H1 (cell line): ENCODE data around the gene IFNA14. TPM values are rescaled to one million over a fixed set of nuclear protein-coding genes. Genes with fewer than 3 reads are reported as not detected.

Source experiments
- CTCF ChIA-PET: fragments of 300-600 bp; sonication (Branson Sonifier 250); formaldehyde crosslinking; loops from one replicate; lab custom pipeline; 2021; ENCODE audit not compliant: partially characterized antibody; lab: Charles Lee
- POLR2A ChIA-PET: fragments of 300-600 bp; sonication (Branson Sonifier 250); formaldehyde crosslinking; loops from one replicate; lab custom pipeline; 2021; ENCODE audit warnings: inconsistent platforms; ENCODE audit not compliant: partially characterized antibody; lab: Charles Lee
- DNase-seq, 2 experiments: peaks; one replicate each; pipeline versions ENCODE4 v3.0.0 to v3.0.0-alpha.2; 2010 to 2022; ENCODE audit warnings: low spot score in 2 of 2, low read depth in 1 of 2, mixed read lengths in 1 of 2
- FAIRE-seq: peaks from 2 replicates; lab custom pipeline; 2011; peaks lifted over from hg19 to GRCh38; lab: Jason Lieb, UNC
- H2AFZ ChIP-seq: 2 replicates; pipeline ENCODE4 v1.8.1; 2012; ENCODE audit warnings: low read length, inconsistent platforms
- H2AK5ac ChIP-seq: 2 replicates; pipeline ENCODE4 v1.6.1; 2013; ENCODE audit warnings: low read depth, low read length
- H2BK120ac ChIP-seq: replicated peaks from 2 replicates; pipeline ENCODE3; 2013; ENCODE audit warnings: low read depth, low read length, inconsistent platforms
- H2BK12ac ChIP-seq: 2 replicates; pipeline ENCODE4 v1.6.1; 2013; ENCODE audit warnings: low read depth, low read length
- H2BK15ac ChIP-seq: 2 replicates; pipeline ENCODE4 v1.6.1; 2013; ENCODE audit warnings: low read length
- H2BK20ac ChIP-seq: 2 replicates; pipeline ENCODE4 v1.6.1; 2013; ENCODE audit warnings: low read length
- H2BK5ac ChIP-seq: 2 replicates; pipeline ENCODE4 v1.6.1; 2013; ENCODE audit warnings: low read depth, low read length
- H3K14ac ChIP-seq: 2 replicates; pipeline ENCODE4 v1.6.1; 2013; ENCODE audit warnings: inconsistent platforms; ENCODE audit not compliant: insufficient read length
- H3K18ac ChIP-seq: 2 replicates; pipeline ENCODE4 v1.6.1; 2013; ENCODE audit warnings: low read length; ENCODE audit errors: extremely low read depth
- H3K23ac ChIP-seq: 2 replicates; pipeline ENCODE4 v1.6.1; 2013; ENCODE audit warnings: inconsistent platforms; ENCODE audit not compliant: insufficient read length
- H3K23me2 ChIP-seq: 2 replicates; pipeline ENCODE4 v1.6.1; 2013; ENCODE audit warnings: low read depth, low read length
- H3K27ac ChIP-seq: 2 replicates; pipeline ENCODE4 v1.6.1; 2011; ENCODE audit warnings: low read depth, low read length, inconsistent platforms
- H3K27me3 ChIP-seq, 4 experiments: replicated peaks in 1 of 4; 1 replicate in 1 of 4; 2 replicates in 3 of 4; pipeline versions ENCODE4 v1.6.1 to v1.8.1; 2011 to 2013; ENCODE audit warnings: low read length in 3 of 4, mild to moderate bottlenecking in 3 of 4, inconsistent platforms in 2 of 4, mixed read lengths in 2 of 4, moderate library complexity in 1 of 4; ENCODE audit not compliant: control insufficient read depth in 3 of 4, insufficient read depth in 3 of 4; ENCODE audit errors: extremely low read depth in 1 of 4
- H3K36me3 ChIP-seq, 4 experiments: 2 replicates each; pipeline versions ENCODE4 v1.6.1 to v1.8.1; 2011 to 2013; ENCODE audit warnings: mild to moderate bottlenecking in 4 of 4, low read length in 3 of 4, moderate library complexity in 2 of 4, control low read depth in 1 of 4, inconsistent platforms in 1 of 4; ENCODE audit not compliant: insufficient read depth in 4 of 4, control insufficient read depth in 2 of 4
- H3K4ac ChIP-seq: replicated peaks from 2 replicates; pipeline ENCODE3; 2013; ENCODE audit warnings: low read length, low read depth, mixed read lengths, inconsistent platforms; ENCODE audit not compliant: insufficient read length
- H3K4me1 ChIP-seq, 4 experiments: replicated peaks in 1 of 4; 1 replicate in 1 of 4; 2 replicates in 3 of 4; pipeline versions ENCODE4 v1.6.1 to v1.8.1; 2011 to 2013; ENCODE audit warnings: low read length in 3 of 4, inconsistent platforms in 2 of 4, mixed read lengths in 1 of 4; ENCODE audit not compliant: insufficient read depth in 4 of 4, control insufficient read depth in 3 of 4
- H3K4me2 ChIP-seq, 2 experiments: 2 replicates each; pipeline versions ENCODE4 v1.6.1 to v1.8.1; 2011 to 2013; ENCODE audit warnings: low read depth in 2 of 2, low read length in 2 of 2, control low read depth in 1 of 2, inconsistent platforms in 1 of 2, mild to moderate bottlenecking in 1 of 2; ENCODE audit not compliant: insufficient read depth in 1 of 2
- H3K4me3 ChIP-seq, 4 experiments: fragments of 200-600, 300-600 bp in 1 of 4; sonication (generic), shearing (Covaris generic), sonication (Bioruptor Twin) in 1 of 4; 2 replicates each; pipeline versions ENCODE4 v1.5.1 to v1.8.1; 2011 to 2016; ENCODE audit warnings: low read length in 4 of 4, low read depth in 3 of 4, control low read depth in 2 of 4, inconsistent platforms in 2 of 4, mild to moderate bottlenecking in 2 of 4, mixed read lengths in 1 of 4, moderate library complexity in 1 of 4; ENCODE audit not compliant: insufficient read depth in 2 of 4; ENCODE audit errors: extremely low read depth in 1 of 4
- H3K56ac ChIP-seq: replicated peaks from 2 replicates; pipeline ENCODE3; 2013; ENCODE audit warnings: low read depth, mild to moderate bottlenecking, mixed read lengths, low read length, inconsistent platforms; ENCODE audit not compliant: insufficient read length
- H3K79me1 ChIP-seq: 2 replicates; pipeline ENCODE4 v1.6.1; 2013; ENCODE audit warnings: low read depth, low read length, control low read depth
- H3K79me2 ChIP-seq, 2 experiments: 2 replicates each; pipeline versions ENCODE4 v1.6.1 to v1.8.1; 2012 to 2013; ENCODE audit warnings: low read length in 2 of 2, mild to moderate bottlenecking in 2 of 2, inconsistent platforms in 1 of 2; ENCODE audit not compliant: insufficient read depth in 2 of 2, control insufficient read depth in 1 of 2
- H3K9ac ChIP-seq, 4 experiments: replicated peaks in 1 of 4; 1 replicate in 1 of 4; 2 replicates in 3 of 4; pipeline versions ENCODE4 v1.6.1 to v1.8.1; 2011 to 2013; ENCODE audit warnings: low read depth in 3 of 4, low read length in 3 of 4, control low read depth in 2 of 4, mild to moderate bottlenecking in 2 of 4, moderate library complexity in 2 of 4, inconsistent platforms in 1 of 4; ENCODE audit errors: extremely low read depth in 1 of 4
- H3K9me3 ChIP-seq, 2 experiments: 2 replicates each; pipeline versions ENCODE4 v1.6.1 to v1.8.1; 2012 to 2013; ENCODE audit warnings: mild to moderate bottlenecking in 2 of 2, moderate library complexity in 2 of 2, control low read depth in 1 of 2, inconsistent platforms in 1 of 2, low read depth in 1 of 2, low read length in 1 of 2, mixed read lengths in 1 of 2; ENCODE audit not compliant: insufficient read depth in 2 of 2
- H4K20me1 ChIP-seq, 2 experiments: replicated peaks in 1 of 2; 2 replicates each; pipeline versions ENCODE3 to v1.8.1; 2011 to 2013; ENCODE audit warnings: inconsistent platforms in 2 of 2, low read length in 2 of 2, mild to moderate bottlenecking in 1 of 2; ENCODE audit not compliant: insufficient read depth in 2 of 2, control insufficient read depth in 1 of 2
- H4K5ac ChIP-seq: 2 replicates; pipeline ENCODE4 v1.6.1; 2013; ENCODE audit warnings: low read length, low read depth, mixed read lengths, inconsistent platforms; ENCODE audit not compliant: insufficient read length
- H4K8ac ChIP-seq: 2 replicates; pipeline ENCODE4 v1.8.0; 2013; ENCODE audit warnings: mild to moderate bottlenecking, moderate library complexity, low read length, inconsistent platforms; ENCODE audit not compliant: insufficient read depth; ENCODE audit errors: extremely low read depth
- H4K91ac ChIP-seq: replicated peaks from 2 replicates; pipeline ENCODE3; 2013; ENCODE audit warnings: low read length, mixed read lengths, inconsistent platforms; ENCODE audit not compliant: insufficient read length
- EZH2 ChIP-seq: fragments of 200-600 bp; sonication (generic); IDR thresholded peaks from 2 replicates; pipeline ENCODE4 v1.7.1; 2012; ENCODE audit warnings: low read depth, mild to moderate bottlenecking, moderate library complexity, low read length, inconsistent platforms; ENCODE audit not compliant: severe bottlenecking
- NRF1 ChIP-seq: IDR thresholded peaks from 2 replicates; pipeline ENCODE4 v1.6.1; 2011; ENCODE audit warnings: mild to moderate bottlenecking, low read depth, low read length, improper control_type of control experiment
- RAD21 ChIP-seq, 2 experiments: IDR thresholded peaks in 1 of 2; conservative IDR thresholded peaks in 1 of 2; 2 replicates each; pipeline ENCODE4 v1.6.1; 2011; ENCODE audit warnings: low read depth in 2 of 2, low read length in 2 of 2, improper control_type of control experiment in 1 of 2, inconsistent platforms in 1 of 2, mild to moderate bottlenecking in 1 of 2, moderate library complexity in 1 of 2
- RBBP5 ChIP-seq: IDR thresholded peaks from 2 replicates; pipeline ENCODE4 v1.7.1; 2012; ENCODE audit warnings: low read depth, mild to moderate bottlenecking, inconsistent platforms, low read length, moderate library complexity, borderline replicate concordance
- SP4 ChIP-seq: IDR thresholded peaks from 2 replicates; pipeline ENCODE4 v1.6.1; 2012; ENCODE audit warnings: low read length, inconsistent platforms
- TBP ChIP-seq: IDR thresholded peaks from 2 replicates; pipeline ENCODE4 v1.6.1; 2011; ENCODE audit warnings: low read depth, low read length, improper control_type of control experiment
- WGBS, 2 experiments: shearing (Covaris generic) in 1 of 2; methylation state at CpG; one replicate each; pipeline versions ENCODE4 v1.1.6 to v1.1.7; 2013 to 2015; ENCODE audit warnings: low lambda C conversion rate in 2 of 2, mixed read lengths in 2 of 2, inconsistent platforms in 1 of 2, low coverage in 1 of 2, missing lambda C conversion rate in 1 of 2; ENCODE audit not compliant: insufficient replicate concordance in 2 of 2, insufficient coverage in 1 of 2, insufficient read length in 1 of 2; ENCODE audit errors: extremely low coverage in 1 of 2, missing lambda C conversion rate in 1 of 2; 5-methylcytosine and 5-hydroxymethylcytosine counted together
- polyA plus RNA-seq, 7 experiments: library from polyadenylated mRNA; depleted of rRNA in 3 of 7; stranded (reverse) in 5 of 7; unstranded in 2 of 7; fragments of >200 nt in 5 of 7; fragments of 200-250 nt in 2 of 7; gene quantifications; 1 replicate in 5 of 7; 2 replicates in 1 of 7; 4 replicates in 1 of 7; pipeline versions ENCODE4 v1.2.1 to v1.2.3, GENCODE V29; 2011 to 2013; ENCODE audit warnings: missing spikeins in 2 of 7, mixed read lengths in 2 of 7
- total RNA-seq: library from RNA; stranded (reverse); fragmentation: NEBNext Ultra II Directional; extraction: Animal tissue kit (Norgen Biotek cat#: 25700); gene quantifications from 2 replicates; pipeline ENCODE4 v1.2.1, GENCODE V29; 2021

IFNA14 gene
- total and polyA plus RNA-seq, 2 of the 8 experiments (the other 6 are each of a cell fraction or from before 2014, with no cell fraction given), result not detected

- Histone ChIP-seq H2BK15ac (no peak overlapping the region), H3K23ac (no peak overlapping the region), H3K27ac (no peak overlapping the region), H3K36me3 (no peaks in the 10 kb centered on the region), H3K4me3 (no peak overlapping the region), H3K18ac (no peak overlapping the region), H3K9ac (no peak overlapping the region), H3K14ac (no peak overlapping the region), H4K8ac (no peak overlapping the region), H3K56ac (no peak overlapping the region), H2BK20ac (no peak overlapping the region), H3K9me3 (no peaks in the 10 kb centered on the region), H3K4me2 (no peak overlapping the region; a peak in 1 of 4 replicates), H2AFZ (no peak overlapping the region), H3K4me1 (peaks cover 0 to 7% (median 3%) of the 10 kb centered on the region in 4 experiments; a peak in 3 of 7 replicates), H3K79me2 (no peaks in the 10 kb centered on the region), H2AK5ac (no peak overlapping the region), H4K91ac (no peak overlapping the region), H4K20me1 (no peaks in the 10 kb centered on the region), H2BK5ac (no peak overlapping the region), H3K4ac (no peak overlapping the region), H3K23me2 (no peaks in the 10 kb centered on the region), H3K27me3 (no peaks in the 10 kb centered on the region; a peak in 1 of 7 replicates), H2BK12ac (no peak overlapping the region), H4K5ac (no peak overlapping the region), H3K79me1 (no peaks in the 10 kb centered on the region), H2BK120ac (no peak overlapping the region)
- ChIA-PET CTCF (interaction anchor here (0.6 to 5.4 kb wide), 23 partner anchors 8 to 457 kb away, joined by 3 to 53 read pairs (median 6); partner anchors contain the start of genes IFNA14 and KLHL9), POLR2A (no interaction called here)
- TF ChIP-seq NRF1 (no peak), TBP (no peak), EZH2 (no peak), SP4 (no peak), RAD21 (IDR thresholded peaks at IDR 0.05 in 1 of 2, conservative IDR thresholded peaks at IDR 0.05 in 1 of 2; ENCODE audit: low read depth in 2 of 2, low read length in 2 of 2) (no peak), RBBP5 (no peak)
- whole genome bisulfite sequencing, 2 experiments, result 87% methylated on average over 4 of the region's 4 CpGs; no CpG with 5 or more reads in 1 of the 2 experiments
- DNase-seq (no peak), FAIRE-seq (no peak)
Measured at GRCh38 chr9:21251638-21252037, 11.8 kb upstream of the IFNA14 start.
